ENCODE data around the gene QRFP.

The QRFP gene

GRCh38 chr9:130914417-130915095 lies 17.9 kb upstream of the QRFP start:
- ChIA-PET POLR2A (no interaction called here), CTCF (no interaction called here)
- no peaks in the 10 kb centered on the region for H3K9me3 ChIP-seq (ENCODE audit: control insufficient read depth, insufficient read depth, low read depth, low read length)
- H3K4me3 ChIP-seq (ENCODE audit: low read depth, low read length), result no peak overlapping the region
- no peaks in the 10 kb centered on the region for H3K36me3 ChIP-seq (ENCODE audit: control insufficient read depth in 2 of 2, insufficient read depth in 1 of 2, low read length in 2 of 2)
- TF ChIP-seq KLF1 (tag by site-specific recombination; IDR thresholded peaks at IDR 0.05) (no peak), ZNF324 (tag by site-specific recombination; IDR thresholded peaks at IDR 0.05) (no peak), ZNF138 (tag by site-specific recombination; IDR thresholded peaks at IDR 0.05; ENCODE audit: borderline replicate concordance) (no peak), ZBTB1 (tag by site-specific recombination; IDR thresholded peaks at IDR 0.05) (no peak), ZIC2 (tag by site-specific recombination; IDR thresholded peaks at IDR 0.05) (peak; percentile 64), REPIN1 (tag by site-specific recombination; IDR thresholded peaks at IDR 0.05; ENCODE audit: low read depth) (no peak)
- H3K4me1 ChIP-seq (ENCODE audit: control insufficient read depth, insufficient read depth, low read length), result no peaks in the 10 kb centered on the region
- no peak overlapping the region for H3K27ac ChIP-seq (ENCODE audit: extremely low read depth, low read depth, low read length)

GRCh38 chr9:130913599-130914416 lies 17.2 kb upstream of the QRFP start:
- no peaks in the 10 kb centered on the region for H3K9me3 ChIP-seq (ENCODE audit: control insufficient read depth, insufficient read depth, low read depth, low read length)
- no peaks in the 10 kb centered on the region for H3K36me3 ChIP-seq (ENCODE audit: control insufficient read depth in 2 of 2, insufficient read depth in 1 of 2, low read length in 2 of 2)
- TF ChIP-seq ZNF26 (tag by site-specific recombination; IDR thresholded peaks at IDR 0.05) (no peak), AEBP2 (tag by site-specific recombination; IDR thresholded peaks at IDR 0.05; ENCODE audit: borderline replicate concordance) (no peak), IKZF3 (tag by site-specific recombination; IDR thresholded peaks at IDR 0.05) (no peak), ZBTB11 (tag by site-specific recombination; conservative IDR thresholded peaks at IDR 0.05; ENCODE audit: low read depth) (no peak), ZNF184 (tag by site-specific recombination; IDR thresholded peaks at IDR 0.05) (no peak)
- no peak overlapping the region for H3K27ac ChIP-seq (ENCODE audit: extremely low read depth, low read depth, low read length)
- no peaks in the 10 kb centered on the region for H3K4me1 ChIP-seq (ENCODE audit: control insufficient read depth, insufficient read depth, low read length)
- H3K4me3 ChIP-seq (ENCODE audit: low read depth, low read length), result no peak overlapping the region
- ChIA-PET CTCF (no interaction called here), POLR2A (interaction anchor here (0.7 kb wide), 1 partner anchor 133 kb away, joined by 3 read pairs; no protein-coding TSS in a partner anchor)

- CTCF ChIA-PET, result no interaction called here
- POLR2A ChIA-PET, result interaction anchor here (0.7 kb wide), 1 partner anchor 134 kb away, joined by 3 read pairs; no protein-coding TSS in a partner anchor
- Histone ChIP-seq H3K4me1 (ENCODE audit: control insufficient read depth, insufficient read depth, low read length) (no peaks in the 10 kb centered on the region), H3K27ac (ENCODE audit: extremely low read depth, low read depth, low read length) (no peak overlapping the region), H3K4me3 (ENCODE audit: low read depth, low read length) (no peak overlapping the region), H3K9me3 (ENCODE audit: control insufficient read depth, insufficient read depth, low read depth, low read length) (no peaks in the 10 kb centered on the region), H3K36me3 (ENCODE audit: control insufficient read depth in 2 of 2, insufficient read depth in 1 of 2, low read length in 2 of 2) (no peaks in the 10 kb centered on the region)
- TF ChIP-seq ZNF792 (tag by site-specific recombination; IDR thresholded peaks at IDR 0.05) (no peak), BCL6B (tag by site-specific recombination; IDR thresholded peaks at IDR 0.05) (no peak), ZNF510 (tag by site-specific recombination; IDR thresholded peaks at IDR 0.05; ENCODE audit: insufficient replicate concordance) (no peak), ATF2 (tag by site-specific recombination; IDR thresholded peaks at IDR 0.05; ENCODE audit: low read depth) (no peak), ZNF488 (tag by site-specific recombination; IDR thresholded peaks at IDR 0.05) (no peak), HOXA7 (CRISPR knock-in tag; IDR thresholded peaks at IDR 0.05; ENCODE audit: borderline replicate concordance) (no peak), ZNF202 (tag by site-specific recombination; IDR thresholded peaks at IDR 0.05; ENCODE audit: borderline replicate concordance) (no peak)
These were observed 16.5 kb upstream of the QRFP start for GRCh38 chr9:130912932-130913598.

All from HEK293 (cell line).